ENCODE data around the gene BRAT1. TPM values are rescaled to one million over a fixed set of nuclear protein-coding genes. Genes with fewer than 3 reads are reported as not detected.

BRAT1 gene
- total RNA-seq (2022; extraction: Qiagen RNA extraction; ENCODE audit: low read depth) = 22.7 to 38.3 TPM (median 31.4 TPM) in 5 replicates

GRCh38 chr7:2555121-2556052, at the start of gene BRAT1:
TSS of gene BRAT1 (minus strand) at chr7:2555524. CDS start at chr7:2554431, 1,093 bp downstream.

GRCh38 chr7:2558629-2559282, 3.4 kb upstream of the BRAT1 start, which contains the start of gene IQCE:
TSS of gene IQCE (plus strand) at chr7:2558979. CDS start at chr7:2559182, 203 bp downstream.

DNA sequence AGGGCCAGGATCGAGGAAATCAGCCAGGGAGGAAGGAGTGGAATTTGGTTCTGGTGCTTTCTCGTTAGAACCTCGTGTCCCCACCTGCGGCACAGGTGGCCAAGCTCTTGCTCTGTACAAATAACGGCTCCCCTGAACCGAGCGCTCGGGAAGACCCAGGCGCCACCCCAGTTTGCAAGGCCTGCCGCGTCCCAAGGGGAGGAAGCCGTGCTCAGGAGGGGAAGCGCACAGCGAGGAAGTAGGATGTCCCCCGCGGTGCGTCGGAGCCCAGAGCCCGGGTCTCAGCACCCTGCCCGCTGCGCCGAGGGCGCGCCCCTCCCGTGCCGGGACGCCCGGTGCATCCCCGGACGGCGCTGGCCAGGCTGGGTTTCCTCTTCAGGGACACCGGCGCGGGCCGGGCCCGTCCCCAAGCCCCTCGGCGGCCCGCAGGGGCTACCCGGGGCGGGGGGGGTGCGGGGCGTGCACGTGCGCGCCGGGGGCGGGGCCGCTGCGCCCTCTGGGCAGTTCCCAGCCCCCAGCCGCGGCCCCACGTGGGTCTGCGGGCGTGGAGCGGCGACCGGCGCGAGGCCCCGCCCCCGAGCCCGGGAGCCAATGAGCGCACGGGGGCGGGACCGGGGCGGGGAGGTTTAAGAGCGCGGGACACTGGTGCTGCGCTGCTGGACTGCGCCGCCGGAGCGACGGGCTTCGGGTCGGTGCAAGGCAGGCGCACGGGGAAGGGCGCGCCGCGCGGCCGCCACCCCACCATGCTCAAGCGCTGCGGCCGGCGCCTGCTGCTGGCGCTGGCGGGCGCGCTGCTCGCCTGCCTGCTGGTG, 36.0 kb downstream of the BRAT1 start, which contains the start of gene LFNG:
TSS of gene LFNG (plus strand) at position 656 of the 812 bp plus-strand sequence. CDS start at position 744, 88 bp downstream.

Other genes with a start within 250 kb of the BRAT1 start
- 40.8 to 76.4 TPM (median 64.0 TPM) in 5 replicates for gene SNX8, start 241.1 kb downstream of the BRAT1 start, total RNA-seq (2022; extraction: Qiagen RNA extraction; ENCODE audit: low read depth)
- 228 to 271 TPM (median 238 TPM) in 5 replicates for gene EIF3B, start 200.7 kb downstream of the BRAT1 start, total RNA-seq (2022; extraction: Qiagen RNA extraction; ENCODE audit: low read depth)
- gene CHST12, start 151.9 kb downstream of the BRAT1 start, total RNA-seq (2022; extraction: Qiagen RNA extraction; ENCODE audit: low read depth) = 7.6 to 15.9 TPM (median 12.1 TPM) in 5 replicates
- not detected in 5 replicates for gene GRIFIN, start 79.1 kb downstream of the BRAT1 start, total RNA-seq (2022; extraction: Qiagen RNA extraction; ENCODE audit: low read depth)
- 7.9 to 16.6 TPM (median 13.2 TPM) in 5 replicates for gene LFNG, start 35.8 kb downstream of the BRAT1 start, total RNA-seq (2022; extraction: Qiagen RNA extraction; ENCODE audit: low read depth)
- gene IQCE, start 3.5 kb upstream of the BRAT1 start, total RNA-seq (2022; extraction: Qiagen RNA extraction; ENCODE audit: low read depth) = 10.0 to 14.8 TPM (median 12.6 TPM) in 5 replicates
- gene TTYH3, start 76.5 kb upstream of the BRAT1 start, total RNA-seq (2022; extraction: Qiagen RNA extraction; ENCODE audit: low read depth) = 37.9 to 65.9 TPM (median 53.6 TPM) in 5 replicates
- gene AMZ1, start 132.7 kb upstream of the BRAT1 start, total RNA-seq (2022; extraction: Qiagen RNA extraction; ENCODE audit: low read depth) = 0.01 to 0.05 TPM in 2 of 5 replicates, not detected in the others